ENCODE data around the gene KIF26A.

DNA sequence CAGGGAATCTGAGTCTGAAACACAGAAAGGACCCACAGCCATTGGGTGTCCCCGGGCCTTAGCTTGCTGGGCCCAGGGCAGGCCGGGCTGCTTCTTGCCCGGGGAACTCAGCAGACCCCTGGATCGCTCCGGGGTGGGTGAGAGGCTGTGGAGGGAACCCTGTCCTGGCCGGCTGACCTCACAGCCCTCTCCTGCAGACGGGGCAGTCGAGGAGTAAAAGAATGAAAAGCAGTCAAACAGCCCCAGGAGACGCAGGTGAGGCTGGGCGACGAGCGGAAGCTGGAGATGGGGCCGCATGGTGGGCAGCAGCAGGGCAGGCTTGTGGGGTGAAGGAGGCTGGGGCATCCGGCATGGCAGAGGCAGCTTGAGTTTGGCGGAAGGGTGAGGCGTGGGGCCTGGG, 57.0 kb downstream of the KIF26A start:
- TF ChIP-seq GATA2 (IDR thresholded peaks at IDR 0.05; ENCODE audit: low read depth, low read length) (no peak), GATA3 (IDR thresholded peaks at IDR 0.05; ENCODE audit: low read depth, low read length) (no peak)

Data from SH-SY5Y (cell line).